GM23338 (cell line): ENCODE data around the gene NUSAP1. TPM values are rescaled to one million over a fixed set of nuclear protein-coding genes. Genes with fewer than 3 reads are reported as not detected.

Source experiments
- ATAC-seq: fragments of 200-7000 bp; cut with Tn5 transposase; 3 replicates; pipeline ENCODE4 v1.9.1; 2020
- DNase-seq: peaks from one replicate; pipeline ENCODE4 v3.0.0-alpha.2; 2015; ENCODE audit warnings: low spot score
- H2AFZ ChIP-seq: fragments of 200-600 bp; sonication (generic); 2 replicates; pipeline ENCODE4 v1.8.0; 2016; ENCODE audit warnings: antibody characterized with exemption, mild to moderate bottlenecking, moderate library complexity
- H3F3A ChIP-seq: fragments of 200-600 bp; sonication (generic); replicated peaks from 2 replicates; pipeline ENCODE4 v1.8.0; 2017; ENCODE audit warnings: antibody characterized with exemption, mixed run types, low read depth
- H3K27ac ChIP-seq: fragments of 200-600 bp; sonication (generic); 2 replicates; pipeline ENCODE4 v1.6.1; 2016; ENCODE audit warnings: low read depth
- H3K27me3 ChIP-seq: fragments of 200-600 bp; sonication (generic); 2 replicates; pipeline ENCODE4 v1.8.0; 2016; ENCODE audit warnings: mild to moderate bottlenecking, mixed run types, moderate library complexity; ENCODE audit not compliant: insufficient read depth
- H3K36me3 ChIP-seq: fragments of 200-600 bp; sonication (generic); 2 replicates; pipeline ENCODE4 v1.8.0; 2016; ENCODE audit warnings: mild to moderate bottlenecking; ENCODE audit not compliant: insufficient read depth
- H3K4me1 ChIP-seq: fragments of 200-600 bp; sonication (generic); 2 replicates; pipeline ENCODE4 v1.8.0; 2016; ENCODE audit warnings: mild to moderate bottlenecking, moderate library complexity; ENCODE audit not compliant: insufficient read depth
- H3K4me2 ChIP-seq: fragments of 200-600 bp; sonication (generic); 2 replicates; pipeline ENCODE4 v1.7.1; 2017; ENCODE audit warnings: mixed run types
- H3K4me3 ChIP-seq: fragments of 200-600 bp; sonication (generic); 2 replicates; pipeline ENCODE4 v1.6.1; 2016; ENCODE audit warnings: mixed run types
- H3K79me2 ChIP-seq: fragments of 200-600 bp; sonication (generic); replicated peaks from 2 replicates; pipeline ENCODE4 v1.8.0; 2017; ENCODE audit warnings: mild to moderate bottlenecking; ENCODE audit not compliant: insufficient read depth
- H3K9me2 ChIP-seq: fragments of 200-600 bp; sonication (generic); 2 replicates; pipeline ENCODE4 v1.8.0; 2017; ENCODE audit not compliant: insufficient read depth
- H4K20me1 ChIP-seq: fragments of 200-600 bp; sonication (generic); replicated peaks from 2 replicates; pipeline ENCODE4 v1.8.0; 2017; ENCODE audit warnings: mild to moderate bottlenecking; ENCODE audit not compliant: insufficient read depth
- H3K27ac Mint-ChIP-seq: 2 replicates; pipeline ENCODE4 v1.8.0; 2020; ENCODE audit warnings: inconsistent platforms, mild to moderate bottlenecking, moderate library complexity, mixed read lengths
- H3K27me3 Mint-ChIP-seq: 3 replicates; pipeline ENCODE4 v1.8.0; 2022; ENCODE audit warnings: low read depth, mild to moderate bottlenecking, moderate library complexity, mixed read lengths, inconsistent platforms; ENCODE audit not compliant: insufficient read depth, poor library complexity
- H3K36me3 Mint-ChIP-seq: 3 replicates; pipeline ENCODE4 v1.8.0; 2021; ENCODE audit warnings: low read depth, mild to moderate bottlenecking, inconsistent platforms, moderate library complexity, mixed read lengths
- H3K4me1 Mint-ChIP-seq: 3 replicates; pipeline ENCODE4 v1.8.0; 2020; ENCODE audit warnings: mild to moderate bottlenecking, inconsistent platforms, mixed read lengths
- H3K4me3 Mint-ChIP-seq: 3 replicates; pipeline ENCODE4 v1.8.0; 2021; ENCODE audit warnings: moderate library complexity, mild to moderate bottlenecking, inconsistent platforms, mixed read lengths
- H3K9me3 Mint-ChIP-seq: 3 replicates; pipeline ENCODE4 v1.8.0; 2020; ENCODE audit warnings: moderate library complexity, mild to moderate bottlenecking, inconsistent platforms, mixed read lengths
- CREB1 ChIP-seq: fragments of 250-450 bp; sonication (Bioruptor Pico); IDR thresholded peaks from 2 replicates; pipeline ENCODE4 v1.5.0; 2020; ENCODE audit warnings: low read depth, mild to moderate bottlenecking, moderate library complexity
- CTCF ChIP-seq, 2 experiments: fragments of 200-600 bp in 1 of 2; sonication (generic) in 1 of 2; conservative IDR thresholded peaks; 2 replicates each; pipeline versions ENCODE4 v1.5.1 to v1.6.1; 2016 to 2017; ENCODE audit warnings: antibody characterized with exemption in 2 of 2, low read depth in 2 of 2, mild to moderate bottlenecking in 2 of 2, moderate library complexity in 1 of 2
- ETS1 ChIP-seq: IDR thresholded peaks from 2 replicates; pipeline ENCODE4 v1.6.1; 2016; ENCODE audit warnings: antibody characterized with exemption
- EZH2 ChIP-seq: fragments of 200-600 bp; sonication (generic); IDR thresholded peaks from one replicate; pipeline ENCODE4 v1.8.0; 2017; ENCODE audit warnings: antibody characterized with exemption, mild to moderate bottlenecking, low read depth; ENCODE audit not compliant: unreplicated experiment
- EZH2phosphoT487 ChIP-seq: fragments of 200-600 bp; sonication (generic); IDR thresholded peaks from one replicate; pipeline ENCODE4 v1.8.1; 2018; ENCODE audit warnings: antibody characterized with exemption; ENCODE audit not compliant: unreplicated experiment
- JUNB ChIP-seq: IDR thresholded peaks from one replicate; pipeline ENCODE4 v1.6.1; 2016; ENCODE audit warnings: antibody characterized with exemption; ENCODE audit not compliant: unreplicated experiment
- NANOG ChIP-seq: IDR thresholded peaks from 2 replicates; pipeline ENCODE4 v1.6.1; 2016; ENCODE audit warnings: antibody characterized with exemption, borderline replicate concordance
- POLR2AphosphoS5 ChIP-seq: IDR thresholded peaks from 2 replicates; pipeline ENCODE4 v1.6.1; 2016; ENCODE audit warnings: antibody characterized with exemption, low read depth
- REST ChIP-seq: IDR thresholded peaks from one replicate; pipeline ENCODE4 v1.6.1; 2018; ENCODE audit warnings: antibody characterized with exemption; ENCODE audit not compliant: unreplicated experiment
- STAT1 ChIP-seq: IDR thresholded peaks from one replicate; pipeline ENCODE4 v1.6.1; 2016; ENCODE audit warnings: antibody characterized with exemption; ENCODE audit not compliant: unreplicated experiment
- ZNF114 ChIP-seq: fragments of 250-450 bp; sonication (Bioruptor Pico); IDR thresholded peaks from 2 replicates; pipeline ENCODE4 v1.5.0; 2020; ENCODE audit warnings: mild to moderate bottlenecking, moderate library complexity
- ZNF331 ChIP-seq: fragments of 250-450 bp; sonication (Bioruptor Pico); IDR thresholded peaks from 2 replicates; pipeline ENCODE4 v1.5.0; 2020; ENCODE audit warnings: low read depth, mild to moderate bottlenecking, moderate library complexity
- polyA plus RNA-seq: library from polyadenylated mRNA; unstranded; fragments of >200 nt; fragmentation: Nextera tagmentation; extraction: Ambion mirVana; gene quantifications from 2 replicates; pipeline ENCODE4 v1.2.1, GENCODE V29; 2016
- total RNA-seq: library from RNA; depleted of rRNA; stranded (reverse); fragments of >200 nt; shearing (Covaris generic); gene quantifications from 2 replicates; pipeline ENCODE4 v1.2.3, GENCODE V29; 2014
- TF ChIP-seq, protein P1 (sequence below): fragments of 250-450 bp; sonication (Bioruptor Pico); IDR thresholded peaks from 2 replicates; pipeline ENCODE4 v1.5.0; 2020; ENCODE audit warnings: mild to moderate bottlenecking, moderate library complexity

NUSAP1 gene
- total and polyA plus RNA-seq, 2 experiments from 2014 or later: 126 to 272 TPM

GRCh38 chr15:41411441-41411840, 78.8 kb downstream of the NUSAP1 start:
- Histone ChIP-seq H3K79me2 (peaks cover 11% of the 10 kb centered on the region), H3K27me3 (no peaks in the 10 kb centered on the region), H2AFZ (no peak overlapping the region), H3K4me3 (no peak overlapping the region), H3K4me1 (peaks cover 5% of the 10 kb centered on the region), H3K9me2 (no peaks in the 10 kb centered on the region), H3K4me2 (no peak overlapping the region), H4K20me1 (no peaks in the 10 kb centered on the region), H3K36me3 (no peaks in the 10 kb centered on the region), H3F3A (no peaks in the 10 kb centered on the region), H3K27ac (no peak overlapping the region)
- Mint-ChIP-seq H3K36me3 (no peaks in the 10 kb centered on the region), H3K27ac (no peak overlapping the region), H3K4me3 (no peak overlapping the region), H3K4me1 (peaks cover 6% of the 10 kb centered on the region; the same call in 2 of the 3 replicates), H3K9me3 (no peaks in the 10 kb centered on the region), H3K27me3 (no peaks in the 10 kb centered on the region)
- no peak for DNase-seq
- TF ChIP-seq ZNF331 (CRISPR knock-in tag): no peak
- TF ChIP-seq ETS1: no peak
- no peak for TF ChIP-seq EZH2phosphoT487
- no peak for TF ChIP-seq CTCF (conservative IDR thresholded peaks at IDR 0.05; ENCODE audit: low read depth in 2 of 2)
- no peak for TF ChIP-seq POLR2AphosphoS5
- TF ChIP-seq NANOG: no peak
- no peak for TF ChIP-seq JUNB
- TF ChIP-seq REST: no peak
- TF ChIP-seq ZNF114: no peak
- TF ChIP-seq CREB1 (CRISPR knock-in tag): no peak
- TF ChIP-seq STAT1: no peak
- no peak for TF ChIP-seq EZH2
- TF ChIP-seq, protein P1, sequence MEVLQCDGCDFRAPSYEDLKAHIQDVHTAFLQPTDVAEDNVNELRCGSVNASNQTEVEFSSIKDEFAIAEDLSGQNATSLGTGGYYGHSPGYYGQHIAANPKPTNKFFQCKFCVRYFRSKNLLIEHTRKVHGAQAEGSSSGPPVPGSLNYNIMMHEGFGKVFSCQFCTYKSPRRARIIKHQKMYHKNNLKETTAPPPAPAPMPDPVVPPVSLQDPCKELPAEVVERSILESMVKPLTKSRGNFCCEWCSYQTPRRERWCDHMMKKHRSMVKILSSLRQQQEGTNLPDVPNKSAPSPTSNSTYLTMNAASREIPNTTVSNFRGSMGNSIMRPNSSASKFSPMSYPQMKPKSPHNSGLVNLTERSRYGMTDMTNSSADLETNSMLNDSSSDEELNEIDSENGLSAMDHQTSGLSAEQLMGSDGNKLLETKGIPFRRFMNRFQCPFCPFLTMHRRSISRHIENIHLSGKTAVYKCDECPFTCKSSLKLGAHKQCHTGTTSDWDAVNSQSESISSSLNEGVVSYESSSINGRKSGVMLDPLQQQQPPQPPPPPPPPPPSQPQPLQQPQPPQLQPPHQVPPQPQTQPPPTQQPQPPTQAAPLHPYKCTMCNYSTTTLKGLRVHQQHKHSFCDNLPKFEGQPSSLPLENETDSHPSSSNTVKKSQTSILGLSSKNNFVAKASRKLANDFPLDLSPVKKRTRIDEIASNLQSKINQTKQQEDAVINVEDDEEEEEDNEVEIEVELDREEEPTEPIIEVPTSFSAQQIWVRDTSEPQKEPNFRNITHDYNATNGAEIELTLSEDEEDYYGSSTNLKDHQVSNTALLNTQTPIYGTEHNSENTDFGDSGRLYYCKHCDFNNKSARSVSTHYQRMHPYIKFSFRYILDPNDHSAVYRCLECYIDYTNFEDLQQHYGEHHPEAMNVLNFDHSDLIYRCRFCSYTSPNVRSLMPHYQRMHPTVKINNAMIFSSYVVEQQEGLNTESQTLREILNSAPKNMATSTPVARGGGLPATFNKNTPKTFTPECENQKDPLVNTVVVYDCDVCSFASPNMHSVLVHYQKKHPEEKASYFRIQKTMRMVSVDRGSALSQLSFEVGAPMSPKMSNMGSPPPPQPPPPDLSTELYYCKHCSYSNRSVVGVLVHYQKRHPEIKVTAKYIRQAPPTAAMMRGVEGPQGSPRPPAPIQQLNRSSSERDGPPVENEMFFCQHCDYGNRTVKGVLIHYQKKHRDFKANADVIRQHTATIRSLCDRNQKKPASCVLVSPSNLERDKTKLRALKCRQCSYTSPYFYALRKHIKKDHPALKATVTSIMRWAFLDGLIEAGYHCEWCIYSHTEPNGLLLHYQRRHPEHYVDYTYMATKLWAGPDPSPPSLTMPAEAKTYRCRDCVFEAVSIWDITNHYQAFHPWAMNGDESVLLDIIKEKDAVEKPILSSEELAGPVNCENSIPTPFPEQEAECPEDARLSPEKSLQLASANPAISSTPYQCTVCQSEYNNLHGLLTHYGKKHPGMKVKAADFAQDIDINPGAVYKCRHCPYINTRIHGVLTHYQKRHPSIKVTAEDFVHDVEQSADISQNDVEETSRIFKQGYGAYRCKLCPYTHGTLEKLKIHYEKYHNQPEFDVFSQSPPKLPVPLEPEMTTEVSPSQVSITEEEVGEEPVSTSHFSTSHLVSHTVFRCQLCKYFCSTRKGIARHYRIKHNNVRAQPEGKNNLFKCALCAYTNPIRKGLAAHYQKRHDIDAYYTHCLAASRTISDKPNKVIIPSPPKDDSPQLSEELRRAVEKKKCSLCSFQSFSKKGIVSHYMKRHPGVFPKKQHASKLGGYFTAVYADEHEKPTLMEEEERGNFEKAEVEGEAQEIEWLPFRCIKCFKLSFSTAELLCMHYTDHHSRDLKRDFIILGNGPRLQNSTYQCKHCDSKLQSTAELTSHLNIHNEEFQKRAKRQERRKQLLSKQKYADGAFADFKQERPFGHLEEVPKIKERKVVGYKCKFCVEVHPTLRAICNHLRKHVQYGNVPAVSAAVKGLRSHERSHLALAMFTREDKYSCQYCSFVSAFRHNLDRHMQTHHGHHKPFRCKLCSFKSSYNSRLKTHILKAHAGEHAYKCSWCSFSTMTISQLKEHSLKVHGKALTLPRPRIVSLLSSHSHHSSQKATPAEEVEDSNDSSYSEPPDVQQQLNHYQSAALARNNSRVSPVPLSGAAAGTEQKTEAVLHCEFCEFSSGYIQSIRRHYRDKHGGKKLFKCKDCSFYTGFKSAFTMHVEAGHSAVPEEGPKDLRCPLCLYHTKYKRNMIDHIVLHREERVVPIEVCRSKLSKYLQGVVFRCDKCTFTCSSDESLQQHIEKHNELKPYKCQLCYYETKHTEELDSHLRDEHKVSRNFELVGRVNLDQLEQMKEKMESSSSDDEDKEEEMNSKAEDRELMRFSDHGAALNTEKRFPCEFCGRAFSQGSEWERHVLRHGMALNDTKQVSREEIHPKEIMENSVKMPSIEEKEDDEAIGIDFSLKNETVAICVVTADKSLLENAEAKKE (CRISPR knock-in tag): no peak
- no peak for ATAC-seq
